NT2/D1 (cell line): ENCODE results near the gene PRODH.
"Not testable (repeated sequence)": the region's sequence is repeated elsewhere in the genome, so short reads cannot be mapped to it uniquely, and the experiment has no call there.

ENCODE experiments used
- DNase-seq: peaks from one replicate; pipeline ENCODE4 v3.0.0-alpha.2; 2011; ENCODE audit warnings: low read depth, low spot score
- H3K27me3 ChIP-seq: 2 replicates; pipeline ENCODE4 v1.6.0; 2011; ENCODE audit warnings: mild to moderate bottlenecking; ENCODE audit not compliant: insufficient read length, insufficient read depth
- H3K36me3 ChIP-seq: 2 replicates; pipeline ENCODE4 v1.6.1; 2011; ENCODE audit warnings: mild to moderate bottlenecking, low read length, mixed read lengths; ENCODE audit not compliant: insufficient read depth, insufficient read length
- H3K4me1 ChIP-seq: 2 replicates; pipeline ENCODE4 v1.5.1; 2011; ENCODE audit not compliant: insufficient read depth, insufficient read length
- H3K4me3 ChIP-seq: 2 replicates; pipeline ENCODE4 v1.5.1; 2011; ENCODE audit warnings: low read depth; ENCODE audit not compliant: insufficient read length
- H3K9ac ChIP-seq: 2 replicates; pipeline ENCODE4 v1.6.0; 2011; ENCODE audit warnings: low read depth; ENCODE audit not compliant: insufficient read length
- H3K9me3 ChIP-seq: 2 replicates; pipeline ENCODE4 v1.5.1; 2011; ENCODE audit warnings: mild to moderate bottlenecking, low read length; ENCODE audit not compliant: insufficient read depth
- SUZ12 ChIP-seq: IDR thresholded peaks from 2 replicates; pipeline ENCODE4 v1.6.1; 2011; ENCODE audit not compliant: insufficient read length, insufficient read depth; ENCODE audit errors: extremely low read depth
- YY1 ChIP-seq: IDR thresholded peaks from 2 replicates; pipeline ENCODE4 v1.6.1; 2011; ENCODE audit not compliant: insufficient read length, insufficient read depth
- ZNF274 ChIP-seq: IDR thresholded peaks from 2 replicates; pipeline ENCODE4 v1.6.1; 2011; ENCODE audit warnings: mild to moderate bottlenecking, low read depth, low read length

Gene PRODH

DNA sequence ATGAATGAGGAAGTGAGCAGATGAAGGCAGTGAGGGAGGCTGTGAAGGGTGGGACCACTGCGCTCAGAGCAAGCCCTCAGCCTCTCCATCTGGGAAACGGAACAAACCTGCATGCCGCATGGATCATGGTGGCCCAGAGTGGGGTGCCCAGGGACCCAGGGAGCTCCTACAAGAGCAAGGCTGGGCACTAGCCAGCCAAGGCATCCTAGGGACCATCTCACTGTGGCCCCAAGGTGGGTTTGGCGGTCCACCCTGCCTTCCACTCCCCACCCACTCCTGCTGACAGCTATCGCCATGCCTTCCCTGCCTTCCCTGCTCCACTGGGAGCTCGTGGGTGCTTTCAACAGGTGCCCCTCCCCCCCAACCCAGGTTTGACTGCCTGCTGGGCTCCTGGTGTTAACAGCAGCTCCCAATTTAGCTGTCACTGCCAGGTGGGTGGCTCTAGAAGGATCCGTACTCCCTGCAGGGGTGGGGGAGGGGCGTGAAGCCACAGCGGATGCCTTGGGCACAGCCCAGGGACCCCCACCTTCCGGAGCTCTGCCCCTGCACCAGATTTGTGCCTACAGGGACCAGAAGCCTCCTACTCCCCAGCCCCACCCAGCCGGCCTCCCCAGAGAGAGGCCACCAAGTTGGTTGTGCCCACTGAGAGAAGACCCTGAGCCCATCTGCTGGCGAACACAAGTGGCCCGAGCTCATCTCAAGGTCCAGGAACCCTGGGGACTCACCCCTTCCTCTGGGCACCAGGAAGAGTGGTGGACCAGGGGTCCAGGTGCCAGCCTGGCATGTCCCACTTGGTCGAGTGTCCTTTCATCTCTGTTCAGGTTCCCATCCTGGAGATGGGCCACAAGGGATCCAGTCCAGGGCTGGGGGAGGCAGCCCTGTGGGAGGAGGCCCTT, 29.7 kb upstream of the PRODH start:
- H3K9ac ChIP-seq = no peak overlapping the region
- TF ChIP-seq ZNF274 = no peak
- no peak for TF ChIP-seq YY1
- TF ChIP-seq SUZ12 = no peak
- no peak for DNase-seq

DNA sequence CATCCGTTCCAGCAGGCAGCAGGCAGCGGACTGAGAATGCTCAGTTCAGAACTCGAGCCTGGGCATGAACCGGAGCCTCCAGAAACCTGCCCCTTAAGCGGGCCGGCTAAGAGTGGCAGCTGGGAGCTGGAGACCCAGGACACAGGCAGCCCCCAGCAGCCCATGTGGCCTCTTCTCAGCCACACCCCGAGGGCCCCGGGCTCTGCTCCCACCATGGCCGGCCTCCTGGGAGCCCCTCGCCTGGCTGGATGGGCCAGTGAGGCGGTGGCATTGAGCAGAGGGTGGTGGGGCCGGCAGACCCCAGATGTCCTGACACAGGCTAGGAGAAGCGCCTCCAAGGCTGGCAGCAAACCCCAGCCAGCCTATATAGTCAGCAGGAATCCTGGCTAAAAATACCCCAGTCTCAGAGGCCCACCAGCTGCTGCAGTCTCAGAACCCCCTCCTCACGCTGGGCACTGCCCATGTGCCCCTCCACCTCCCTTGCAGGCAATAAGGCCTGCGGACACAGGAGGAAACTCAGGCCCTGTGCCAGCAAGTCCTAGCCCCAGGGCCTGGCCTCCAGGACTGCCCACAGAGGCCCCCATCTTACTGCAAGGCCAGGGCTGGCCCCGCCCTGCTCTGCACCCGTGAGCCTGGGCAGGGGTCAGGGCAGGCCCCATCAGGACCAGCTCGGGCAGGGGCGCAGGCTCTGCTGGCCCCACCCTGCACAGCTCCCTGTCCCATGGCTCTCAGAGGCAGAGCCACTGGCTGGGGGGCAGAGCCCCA, 28.6 kb upstream of the PRODH start:
- H3K4me1 ChIP-seq, H3K4me3 ChIP-seq, H3K27me3 ChIP-seq, H3K36me3 ChIP-seq, H3K9ac ChIP-seq, DNase-seq, H3K9me3 ChIP-seq: not testable (repeated sequence)

More for the DNA sequence above, 29.7 kb upstream of the PRODH start:
- Histone ChIP-seq H3K4me3 (no peak overlapping the region), H3K4me1 (peaks cover 5% of the 10 kb centered on the region), H3K36me3 (no peaks in the 10 kb centered on the region), H3K27me3 (no peaks in the 10 kb centered on the region), H3K9me3 (no peaks in the 10 kb centered on the region)

DNA sequence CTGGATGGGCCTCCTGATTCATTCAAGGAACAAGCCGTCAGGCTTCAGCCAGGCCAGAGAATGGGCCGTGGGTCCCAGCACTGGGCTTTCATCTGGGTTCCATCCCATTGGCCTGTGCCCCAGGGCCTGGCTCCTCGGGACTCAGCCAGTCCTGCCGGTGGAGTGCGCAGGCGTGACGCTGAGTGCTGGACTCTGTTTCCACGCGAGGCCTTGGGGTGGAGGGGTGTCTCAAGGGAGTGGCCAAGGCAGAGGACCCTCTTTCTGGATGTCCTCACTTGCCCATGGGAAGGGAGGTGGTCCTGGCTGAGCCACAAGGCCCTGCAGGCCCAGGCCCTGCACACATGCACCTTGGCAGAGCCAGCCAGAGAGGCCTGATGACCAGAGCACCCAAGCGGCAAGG, 28.0 kb upstream of the PRODH start:
- not testable (repeated sequence) for H3K9ac ChIP-seq, H3K4me1 ChIP-seq, H3K4me3 ChIP-seq, H3K36me3 ChIP-seq, H3K9me3 ChIP-seq, DNase-seq, H3K27me3 ChIP-seq

DNA sequence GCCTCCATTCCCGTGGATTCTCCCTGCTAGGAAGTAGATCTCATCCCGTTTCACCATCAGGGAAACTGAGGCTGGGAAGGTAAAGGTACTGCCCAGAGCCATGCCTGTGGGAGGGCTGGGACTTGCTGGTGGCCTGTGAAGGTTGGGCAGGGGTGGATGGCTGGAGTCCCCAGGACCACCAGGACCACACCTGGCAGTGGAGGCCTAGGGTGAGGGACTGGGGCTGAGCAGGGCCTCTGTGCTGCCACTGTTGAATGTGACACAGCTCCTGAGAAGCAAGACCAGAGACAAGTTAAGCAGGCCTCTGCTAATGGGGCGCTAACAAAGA, 26.2 kb upstream of the PRODH start:
- TF ChIP-seq YY1 = no peak
- no peak for TF ChIP-seq SUZ12
- TF ChIP-seq ZNF274 = no peak
- no peaks in the 10 kb centered on the region for H3K9me3 ChIP-seq
- no peak for DNase-seq
- no peaks in the 10 kb centered on the region for H3K27me3 ChIP-seq
- no peaks in the 10 kb centered on the region for H3K4me1 ChIP-seq
- H3K9ac ChIP-seq = no peak overlapping the region
- H3K36me3 ChIP-seq = no peaks in the 10 kb centered on the region
- H3K4me3 ChIP-seq = no peak overlapping the region

- not testable (repeated sequence) for H3K9me3 ChIP-seq, H3K36me3 ChIP-seq, DNase-seq, H3K27me3 ChIP-seq, H3K4me1 ChIP-seq, H3K4me3 ChIP-seq, H3K9ac ChIP-seq
These were observed 25.7 kb upstream of the PRODH start for GRCh38 chr22:18961632-18962307.

DNA sequence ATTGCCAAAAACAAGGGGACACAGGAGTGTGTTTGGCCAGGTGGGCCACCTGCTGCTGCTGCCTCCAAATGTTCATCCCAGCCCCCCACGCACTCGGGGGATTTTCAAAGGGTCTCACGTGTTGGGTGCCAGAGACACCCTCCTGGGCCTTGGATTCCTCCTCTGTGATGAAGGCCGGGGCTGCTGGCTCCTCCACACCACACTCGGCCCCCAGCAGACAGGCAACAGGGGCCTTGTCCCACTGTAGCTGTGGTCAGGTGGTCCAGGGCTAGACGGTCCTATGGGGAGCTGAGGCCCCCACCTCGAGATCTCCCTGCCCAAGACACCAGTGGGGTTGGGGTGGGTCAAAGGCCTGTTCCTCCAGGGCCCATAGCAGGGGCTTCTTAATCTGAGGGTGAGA, 25.1 kb upstream of the PRODH start:
- H3K27me3 ChIP-seq, H3K4me3 ChIP-seq, DNase-seq, H3K9ac ChIP-seq, H3K36me3 ChIP-seq, H3K4me1 ChIP-seq, H3K9me3 ChIP-seq: not testable (repeated sequence)

- H3K4me1 ChIP-seq, H3K9ac ChIP-seq, DNase-seq, H3K36me3 ChIP-seq, H3K9me3 ChIP-seq, H3K4me3 ChIP-seq, H3K27me3 ChIP-seq: not testable (repeated sequence)
These were observed 24.2 kb upstream of the PRODH start for GRCh38 chr22:18960166-18960820.

GRCh38 chr22:18959741-18960140, 23.6 kb upstream of the PRODH start:
- H3K9ac ChIP-seq, H3K36me3 ChIP-seq, H3K27me3 ChIP-seq, H3K4me1 ChIP-seq, H3K4me3 ChIP-seq, DNase-seq, H3K9me3 ChIP-seq: not testable (repeated sequence)

DNA sequence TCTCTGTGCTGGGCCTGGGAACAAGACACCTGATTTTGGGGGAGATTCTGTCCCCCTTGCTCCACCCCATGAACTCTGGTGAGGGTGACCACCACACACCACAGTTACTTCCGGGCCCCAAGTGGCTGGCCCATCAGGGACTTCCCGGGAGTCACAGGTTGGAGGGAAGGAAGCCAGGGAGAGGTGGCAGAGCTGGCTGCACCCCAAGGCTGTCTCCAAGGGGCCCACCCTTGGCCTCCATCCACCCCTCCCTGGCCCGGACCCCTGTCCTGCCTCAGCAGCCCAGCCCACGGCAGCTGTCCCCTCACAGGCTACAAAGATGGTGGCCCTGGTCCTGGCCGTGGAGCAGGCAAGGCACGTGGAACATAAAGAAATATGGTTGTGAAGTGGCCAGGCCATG, 23.2 kb upstream of the PRODH start:
- H3K4me3 ChIP-seq, H3K4me1 ChIP-seq, H3K9me3 ChIP-seq, H3K36me3 ChIP-seq, DNase-seq, H3K27me3 ChIP-seq, H3K9ac ChIP-seq: not testable (repeated sequence)

DNA sequence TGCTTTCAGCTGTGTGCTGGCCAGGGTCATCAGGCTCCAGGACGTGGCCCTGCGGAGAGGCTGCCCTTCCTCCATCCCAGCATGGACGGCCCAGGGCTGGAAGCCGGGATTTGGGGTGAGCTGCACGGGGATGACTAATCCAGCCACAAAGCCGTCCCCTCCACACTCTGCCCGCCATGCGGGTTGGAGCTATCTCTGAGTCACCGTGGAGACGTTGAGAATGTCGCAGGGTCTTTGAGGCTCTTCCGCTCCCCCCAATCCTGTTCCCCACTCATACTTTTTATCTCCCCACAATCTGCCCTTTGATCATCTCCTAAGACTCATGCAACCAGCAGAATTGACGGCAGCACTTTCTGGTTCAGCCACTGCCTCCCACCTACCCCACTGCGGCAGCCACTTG, 22.6 kb upstream of the PRODH start:
- DNase-seq, H3K9ac ChIP-seq, H3K36me3 ChIP-seq, H3K27me3 ChIP-seq, H3K4me3 ChIP-seq, H3K4me1 ChIP-seq, H3K9me3 ChIP-seq: not testable (repeated sequence)
